Measurements from ENCODE around the gene PGAP6. TPM values are rescaled to one million over a fixed set of nuclear protein-coding genes. Genes with fewer than 3 reads are reported as not detected.

Gene PGAP6
- total and polyA plus RNA-seq, 9 of the 15 experiments (the other 6 are each of a cell fraction or from before 2014, with no cell fraction given) = 0.45 to 50.2 (median 39.3) TPM

DNA sequence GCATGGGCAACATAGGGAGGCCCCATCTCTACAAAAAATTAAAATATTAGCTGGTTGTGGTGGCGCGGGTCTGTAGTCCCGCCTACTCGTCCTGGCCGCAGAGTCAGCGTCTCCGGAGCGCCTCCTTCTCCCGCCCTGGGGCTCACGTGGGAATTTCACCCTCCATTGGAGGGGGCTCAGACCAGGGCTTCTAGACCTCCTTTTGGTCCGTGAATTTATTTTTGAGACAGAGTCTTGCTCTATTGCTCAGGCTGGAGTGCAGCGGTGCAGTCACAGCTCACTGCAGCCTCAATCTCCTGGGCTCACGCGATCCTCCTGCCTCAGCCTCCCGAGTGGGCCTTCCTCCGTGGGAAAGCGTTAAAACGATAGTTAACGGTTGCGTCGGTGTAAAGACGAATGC, 14.8 kb upstream of the PGAP6 start (continued):
- TF ChIP-seq, protein P1, sequence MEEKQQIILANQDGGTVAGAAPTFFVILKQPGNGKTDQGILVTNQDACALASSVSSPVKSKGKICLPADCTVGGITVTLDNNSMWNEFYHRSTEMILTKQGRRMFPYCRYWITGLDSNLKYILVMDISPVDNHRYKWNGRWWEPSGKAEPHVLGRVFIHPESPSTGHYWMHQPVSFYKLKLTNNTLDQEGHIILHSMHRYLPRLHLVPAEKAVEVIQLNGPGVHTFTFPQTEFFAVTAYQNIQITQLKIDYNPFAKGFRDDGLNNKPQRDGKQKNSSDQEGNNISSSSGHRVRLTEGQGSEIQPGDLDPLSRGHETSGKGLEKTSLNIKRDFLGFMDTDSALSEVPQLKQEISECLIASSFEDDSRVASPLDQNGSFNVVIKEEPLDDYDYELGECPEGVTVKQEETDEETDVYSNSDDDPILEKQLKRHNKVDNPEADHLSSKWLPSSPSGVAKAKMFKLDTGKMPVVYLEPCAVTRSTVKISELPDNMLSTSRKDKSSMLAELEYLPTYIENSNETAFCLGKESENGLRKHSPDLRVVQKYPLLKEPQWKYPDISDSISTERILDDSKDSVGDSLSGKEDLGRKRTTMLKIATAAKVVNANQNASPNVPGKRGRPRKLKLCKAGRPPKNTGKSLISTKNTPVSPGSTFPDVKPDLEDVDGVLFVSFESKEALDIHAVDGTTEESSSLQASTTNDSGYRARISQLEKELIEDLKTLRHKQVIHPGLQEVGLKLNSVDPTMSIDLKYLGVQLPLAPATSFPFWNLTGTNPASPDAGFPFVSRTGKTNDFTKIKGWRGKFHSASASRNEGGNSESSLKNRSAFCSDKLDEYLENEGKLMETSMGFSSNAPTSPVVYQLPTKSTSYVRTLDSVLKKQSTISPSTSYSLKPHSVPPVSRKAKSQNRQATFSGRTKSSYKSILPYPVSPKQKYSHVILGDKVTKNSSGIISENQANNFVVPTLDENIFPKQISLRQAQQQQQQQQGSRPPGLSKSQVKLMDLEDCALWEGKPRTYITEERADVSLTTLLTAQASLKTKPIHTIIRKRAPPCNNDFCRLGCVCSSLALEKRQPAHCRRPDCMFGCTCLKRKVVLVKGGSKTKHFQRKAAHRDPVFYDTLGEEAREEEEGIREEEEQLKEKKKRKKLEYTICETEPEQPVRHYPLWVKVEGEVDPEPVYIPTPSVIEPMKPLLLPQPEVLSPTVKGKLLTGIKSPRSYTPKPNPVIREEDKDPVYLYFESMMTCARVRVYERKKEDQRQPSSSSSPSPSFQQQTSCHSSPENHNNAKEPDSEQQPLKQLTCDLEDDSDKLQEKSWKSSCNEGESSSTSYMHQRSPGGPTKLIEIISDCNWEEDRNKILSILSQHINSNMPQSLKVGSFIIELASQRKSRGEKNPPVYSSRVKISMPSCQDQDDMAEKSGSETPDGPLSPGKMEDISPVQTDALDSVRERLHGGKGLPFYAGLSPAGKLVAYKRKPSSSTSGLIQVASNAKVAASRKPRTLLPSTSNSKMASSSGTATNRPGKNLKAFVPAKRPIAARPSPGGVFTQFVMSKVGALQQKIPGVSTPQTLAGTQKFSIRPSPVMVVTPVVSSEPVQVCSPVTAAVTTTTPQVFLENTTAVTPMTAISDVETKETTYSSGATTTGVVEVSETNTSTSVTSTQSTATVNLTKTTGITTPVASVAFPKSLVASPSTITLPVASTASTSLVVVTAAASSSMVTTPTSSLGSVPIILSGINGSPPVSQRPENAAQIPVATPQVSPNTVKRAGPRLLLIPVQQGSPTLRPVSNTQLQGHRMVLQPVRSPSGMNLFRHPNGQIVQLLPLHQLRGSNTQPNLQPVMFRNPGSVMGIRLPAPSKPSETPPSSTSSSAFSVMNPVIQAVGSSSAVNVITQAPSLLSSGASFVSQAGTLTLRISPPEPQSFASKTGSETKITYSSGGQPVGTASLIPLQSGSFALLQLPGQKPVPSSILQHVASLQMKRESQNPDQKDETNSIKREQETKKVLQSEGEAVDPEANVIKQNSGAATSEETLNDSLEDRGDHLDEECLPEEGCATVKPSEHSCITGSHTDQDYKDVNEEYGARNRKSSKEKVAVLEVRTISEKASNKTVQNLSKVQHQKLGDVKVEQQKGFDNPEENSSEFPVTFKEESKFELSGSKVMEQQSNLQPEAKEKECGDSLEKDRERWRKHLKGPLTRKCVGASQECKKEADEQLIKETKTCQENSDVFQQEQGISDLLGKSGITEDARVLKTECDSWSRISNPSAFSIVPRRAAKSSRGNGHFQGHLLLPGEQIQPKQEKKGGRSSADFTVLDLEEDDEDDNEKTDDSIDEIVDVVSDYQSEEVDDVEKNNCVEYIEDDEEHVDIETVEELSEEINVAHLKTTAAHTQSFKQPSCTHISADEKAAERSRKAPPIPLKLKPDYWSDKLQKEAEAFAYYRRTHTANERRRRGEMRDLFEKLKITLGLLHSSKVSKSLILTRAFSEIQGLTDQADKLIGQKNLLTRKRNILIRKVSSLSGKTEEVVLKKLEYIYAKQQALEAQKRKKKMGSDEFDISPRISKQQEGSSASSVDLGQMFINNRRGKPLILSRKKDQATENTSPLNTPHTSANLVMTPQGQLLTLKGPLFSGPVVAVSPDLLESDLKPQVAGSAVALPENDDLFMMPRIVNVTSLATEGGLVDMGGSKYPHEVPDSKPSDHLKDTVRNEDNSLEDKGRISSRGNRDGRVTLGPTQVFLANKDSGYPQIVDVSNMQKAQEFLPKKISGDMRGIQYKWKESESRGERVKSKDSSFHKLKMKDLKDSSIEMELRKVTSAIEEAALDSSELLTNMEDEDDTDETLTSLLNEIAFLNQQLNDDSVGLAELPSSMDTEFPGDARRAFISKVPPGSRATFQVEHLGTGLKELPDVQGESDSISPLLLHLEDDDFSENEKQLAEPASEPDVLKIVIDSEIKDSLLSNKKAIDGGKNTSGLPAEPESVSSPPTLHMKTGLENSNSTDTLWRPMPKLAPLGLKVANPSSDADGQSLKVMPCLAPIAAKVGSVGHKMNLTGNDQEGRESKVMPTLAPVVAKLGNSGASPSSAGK (IDR thresholded peaks at IDR 0.05) = peak; percentile 86

Data from K562 (cell line).